ENCODE results near the gene ZSCAN5A. TPM values are rescaled to one million over a fixed set of nuclear protein-coding genes. Genes with fewer than 3 reads are reported as not detected.
"Not testable (repeated sequence)": the region's sequence is repeated elsewhere in the genome, so short reads cannot be mapped to it uniquely, and the experiment has no call there.

ZSCAN5A gene, protein sequence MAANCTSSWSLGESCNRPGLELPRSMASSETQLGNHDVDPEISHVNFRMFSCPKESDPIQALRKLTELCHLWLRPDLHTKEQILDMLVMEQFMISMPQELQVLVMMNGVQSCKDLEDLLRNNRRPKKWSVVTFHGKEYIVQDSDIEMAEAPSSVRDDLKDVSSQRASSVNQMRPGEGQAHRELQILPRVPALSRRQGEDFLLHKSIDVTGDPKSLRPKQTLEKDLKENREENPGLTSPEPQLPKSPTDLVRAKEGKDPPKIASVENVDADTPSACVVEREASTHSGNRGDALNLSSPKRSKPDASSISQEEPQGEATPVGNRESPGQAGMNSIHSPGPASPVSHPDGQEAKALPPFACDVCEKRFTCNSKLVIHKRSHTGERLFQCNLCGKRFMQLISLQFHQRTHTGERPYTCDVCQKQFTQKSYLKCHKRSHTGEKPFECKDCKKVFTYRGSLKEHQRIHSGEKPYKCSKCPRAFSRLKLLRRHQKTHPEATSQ
- 1 to 10 TPM in 5 of 6 donors, not detected in 1; 5.3 to 8.1 (median 7.0) TPM for polyA plus RNA-seq (ENCODE audit: low read depth in 6 of 6)

GRCh38 chr19:56314381-56315076, at the start of gene ZSCAN5A:
Gene ZSCAN5A (minus strand): TSS chr19:56314839. CDS start chr19:56225046, 89,793 bp downstream.
- Mint-ChIP-seq H3K27me3 (no peaks in the 10 kb centered on the region), H3K9me3 (no peaks in the 10 kb centered on the region), H3K4me3 (peak within 1 kb of the TSS; percentile 76 to 98 (median 93)), H3K4me1 (peaks cover 16 to 23% (median 16%) of the 10 kb centered on the region in 3 donors), H3K36me3 (no peaks in the 10 kb centered on the region), H3K27ac (peak within 1 kb of the TSS; percentile 98 to 100 (median 100))
- DNase-seq (peak; percentile 98), ATAC-seq (ENCODE audit: low read depth in 2 of 2) (peak; percentile 79 to 81)

GRCh38 chr19:56360841-56361240, 46.2 kb upstream of the ZSCAN5A start:
- Mint-ChIP-seq H3K27ac (no peak overlapping the region), H3K4me3 (no peak overlapping the region), H3K36me3 (peaks cover 41 to 43% of the 10 kb centered on the region in 2 donors), H3K9me3 (peaks cover 27 to 67% (median 46%) of the 10 kb centered on the region in 7 donors), H3K4me1 (no peaks in the 10 kb centered on the region), H3K27me3 (no peaks in the 10 kb centered on the region)
- ATAC-seq (ENCODE audit: low read depth in 2 of 2), result no peak
- DNase-seq, result no peak

DNA sequence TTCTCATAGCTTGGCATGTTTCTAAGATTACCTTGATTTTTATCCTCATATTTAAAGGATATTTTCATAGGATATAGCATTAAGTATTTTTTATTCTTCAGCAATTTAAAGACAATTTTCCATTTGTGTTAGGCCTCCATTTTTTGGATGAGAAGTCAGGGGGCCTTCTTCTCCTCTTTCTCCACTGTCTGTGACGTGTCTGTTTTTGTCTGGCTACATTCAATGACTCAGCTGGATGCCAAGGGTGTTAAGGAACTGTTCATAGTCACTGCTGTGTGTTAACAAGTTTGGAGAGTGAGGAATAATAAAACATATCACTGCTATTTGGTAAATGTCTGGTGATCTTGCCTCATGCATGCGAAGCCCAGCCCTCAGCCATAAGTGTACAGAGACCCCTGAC, 42.3 kb upstream of the ZSCAN5A start:
- H3K27ac Mint-ChIP-seq, result no peak overlapping the region
- H3K4me1 Mint-ChIP-seq, result no peaks in the 10 kb centered on the region
- no peaks in the 10 kb centered on the region for H3K27me3 Mint-ChIP-seq
- no peak for ATAC-seq (ENCODE audit: low read depth in 2 of 2)
- H3K36me3 Mint-ChIP-seq, result peaks cover 28 to 36% of the 10 kb centered on the region in 2 donors
- H3K4me3 Mint-ChIP-seq, result no peak overlapping the region
- no peak for DNase-seq
- peaks cover 16 to 38% (median 28%) of the 10 kb centered on the region in 7 donors for H3K9me3 Mint-ChIP-seq

DNA sequence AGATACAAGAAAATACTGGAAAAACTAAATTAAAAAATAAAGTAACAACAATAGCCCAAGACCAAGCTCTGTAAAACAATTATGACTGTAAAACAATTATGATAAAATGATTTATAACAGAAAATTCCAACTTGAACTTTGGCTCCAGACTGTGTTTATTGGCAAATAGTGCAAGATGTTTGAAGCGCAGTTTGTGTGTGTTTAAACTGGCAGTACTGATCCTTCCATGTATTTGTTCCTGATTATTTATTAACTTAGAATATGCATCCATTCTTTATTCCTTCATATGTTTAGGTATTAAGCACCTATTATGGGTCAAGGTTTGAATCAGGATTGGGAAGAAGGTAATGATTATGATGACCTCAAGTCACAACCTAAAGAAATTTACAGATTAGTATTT, 40.9 kb upstream of the ZSCAN5A start:
- H3K4me1 Mint-ChIP-seq, result no peaks in the 10 kb centered on the region
- H3K27ac Mint-ChIP-seq, result no peak overlapping the region
- no peak for ATAC-seq (ENCODE audit: low read depth in 2 of 2)
- peaks cover 12 to 26% (median 18%) of the 10 kb centered on the region in 7 donors for H3K9me3 Mint-ChIP-seq
- no peaks in the 10 kb centered on the region for H3K27me3 Mint-ChIP-seq
- peaks cover 20 to 26% of the 10 kb centered on the region in 2 donors for H3K36me3 Mint-ChIP-seq
- H3K4me3 Mint-ChIP-seq, result no peak overlapping the region
- DNase-seq, result no peak

DNA sequence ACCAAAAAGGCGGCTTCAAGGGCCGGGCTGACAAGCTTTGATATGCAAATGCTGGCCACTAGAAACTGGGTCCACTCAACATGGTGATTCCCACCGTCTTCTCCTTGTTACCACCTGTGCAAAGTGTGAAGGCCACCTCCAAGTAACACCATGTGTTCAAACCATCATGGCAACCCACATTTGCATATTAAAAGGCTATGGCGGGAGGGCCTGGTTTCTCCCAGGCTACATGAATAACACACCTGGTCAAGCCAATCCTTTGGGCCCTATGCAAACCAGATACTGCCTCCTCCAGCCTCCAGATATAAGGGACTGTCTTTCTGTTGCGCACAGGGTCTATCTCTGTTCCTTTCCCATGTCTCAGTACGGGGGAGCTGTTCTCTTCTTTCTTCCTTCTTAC, 36.6 kb upstream of the ZSCAN5A start:
- Mint-ChIP-seq H3K4me3 (no peak overlapping the region), H3K27me3 (no peaks in the 10 kb centered on the region), H3K27ac (no peak overlapping the region), H3K9me3 (no peaks in the 10 kb centered on the region), H3K4me1 (peaks cover 0 to 6% (median 0%) of the 10 kb centered on the region in 3 donors), H3K36me3 (no peaks in the 10 kb centered on the region)
- ATAC-seq (ENCODE audit: low read depth in 2 of 2), result no peak
- DNase-seq, result no peak

DNA sequence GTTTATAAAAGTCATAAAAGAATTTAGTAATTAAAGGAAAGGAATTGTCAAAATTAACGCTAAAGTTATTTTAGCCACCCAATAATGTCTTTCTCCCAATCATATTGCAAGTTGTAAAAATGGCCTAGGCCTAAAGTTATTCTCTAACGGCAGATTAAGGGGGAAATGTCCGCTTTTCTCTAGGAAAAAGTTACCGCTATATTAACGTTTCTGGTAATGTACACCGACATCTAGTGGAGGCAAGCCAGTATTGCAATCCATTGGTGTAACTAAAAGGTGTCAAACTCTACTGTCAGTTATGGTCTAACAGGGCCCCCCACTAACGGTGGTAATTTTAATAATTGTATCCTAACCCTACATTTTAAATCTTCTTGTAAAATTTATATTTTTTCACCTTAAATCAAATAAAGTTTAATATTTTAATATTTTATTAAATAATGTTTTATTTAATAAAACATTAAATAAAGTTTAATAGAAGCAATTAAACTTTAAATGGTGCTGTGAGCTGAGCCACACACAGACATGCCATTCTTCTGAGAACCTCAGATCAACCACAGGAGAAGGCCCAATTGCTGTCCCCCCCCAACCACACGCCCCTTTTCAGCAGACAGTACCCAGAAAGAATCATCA, 35.9 kb upstream of the ZSCAN5A start:
- Mint-ChIP-seq H3K4me3 (no peak overlapping the region), H3K36me3 (no peaks in the 10 kb centered on the region), H3K9me3 (no peaks in the 10 kb centered on the region), H3K27me3 (no peaks in the 10 kb centered on the region), H3K4me1 (peaks cover 0 to 6% (median 0%) of the 10 kb centered on the region in 3 donors), H3K27ac (no peak overlapping the region)
- DNase-seq (peak; percentile 43), ATAC-seq (ENCODE audit: low read depth in 2 of 2) (peak; percentile 45 to 47)

DNA sequence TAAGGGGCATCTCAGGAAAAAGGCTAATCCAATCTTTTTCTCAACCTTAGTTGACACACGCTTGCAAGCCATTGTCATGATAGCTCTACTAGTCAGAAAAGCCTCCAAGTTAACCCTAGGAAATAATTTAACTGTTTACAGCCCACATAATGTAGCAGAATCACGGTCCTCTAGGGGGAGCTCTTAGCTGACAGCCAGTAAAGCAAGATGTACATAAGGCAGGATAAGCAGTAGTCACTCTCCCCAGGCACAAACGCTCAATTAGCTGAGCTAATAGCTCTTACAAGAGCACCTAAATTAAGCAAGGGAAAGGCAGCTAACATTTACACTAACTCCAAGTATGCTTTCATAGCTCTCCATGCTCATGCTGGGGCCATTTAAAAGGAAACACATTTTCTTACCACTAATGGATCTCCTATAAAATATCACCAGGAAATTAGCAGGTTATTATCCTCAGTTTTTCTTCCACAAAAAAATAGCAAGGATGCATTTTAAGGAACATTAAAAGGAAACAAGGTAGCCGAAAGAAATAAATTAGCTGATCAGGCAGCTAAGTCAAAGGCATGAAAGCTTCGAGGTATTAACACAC, 33.7 kb upstream of the ZSCAN5A start:
- no peaks in the 10 kb centered on the region for H3K9me3 Mint-ChIP-seq
- peaks cover 0 to 6% (median 0%) of the 10 kb centered on the region in 3 donors for H3K4me1 Mint-ChIP-seq

GRCh38 chr19:56347163-56347778, 32.6 kb upstream of the ZSCAN5A start:
- peaks cover 4 to 13% (median 6%) of the 10 kb centered on the region in 3 donors for H3K27me3 Mint-ChIP-seq
- ATAC-seq (ENCODE audit: low read depth in 2 of 2) (no peak), DNase-seq (no peak)
- H3K27ac Mint-ChIP-seq, result no peak overlapping the region
- H3K4me3 Mint-ChIP-seq, result no peak overlapping the region
- peaks cover 0 to 6% (median 0%) of the 10 kb centered on the region in 3 donors for H3K4me1 Mint-ChIP-seq
- H3K9me3 Mint-ChIP-seq, result peaks cover 0 to 9% (median 7%) of the 10 kb centered on the region in 7 donors
- H3K36me3 Mint-ChIP-seq, result peaks cover 7 to 8% of the 10 kb centered on the region in 2 donors

More for the DNA sequence above, 33.7 kb upstream of the ZSCAN5A start:
- Mint-ChIP-seq H3K4me3 (no peak overlapping the region), H3K36me3 (no peaks in the 10 kb centered on the region), H3K27me3 (peaks cover 0 to 2% (median 0%) of the 10 kb centered on the region in 3 donors), H3K27ac (peak overlapping the region in 1 of 6 donors; percentile 54)
- ATAC-seq (ENCODE audit: low read depth in 2 of 2) (no peak), DNase-seq (no peak)

- no peaks in the 10 kb centered on the region for H3K4me1 Mint-ChIP-seq
- ATAC-seq (ENCODE audit: low read depth in 2 of 2) (no peak), DNase-seq (no peak)
- H3K27ac Mint-ChIP-seq, result no peak overlapping the region
- peaks cover 4 to 26% (median 6%) of the 10 kb centered on the region in 3 donors for H3K27me3 Mint-ChIP-seq
- H3K4me3 Mint-ChIP-seq, result no peak overlapping the region
- H3K9me3 Mint-ChIP-seq, result peaks cover 0 to 22% (median 15%) of the 10 kb centered on the region in 7 donors
- peaks cover 7 to 8% of the 10 kb centered on the region in 2 donors for H3K36me3 Mint-ChIP-seq
Measured at GRCh38 chr19:56341948-56342347, 27.3 kb upstream of the ZSCAN5A start.

DNA sequence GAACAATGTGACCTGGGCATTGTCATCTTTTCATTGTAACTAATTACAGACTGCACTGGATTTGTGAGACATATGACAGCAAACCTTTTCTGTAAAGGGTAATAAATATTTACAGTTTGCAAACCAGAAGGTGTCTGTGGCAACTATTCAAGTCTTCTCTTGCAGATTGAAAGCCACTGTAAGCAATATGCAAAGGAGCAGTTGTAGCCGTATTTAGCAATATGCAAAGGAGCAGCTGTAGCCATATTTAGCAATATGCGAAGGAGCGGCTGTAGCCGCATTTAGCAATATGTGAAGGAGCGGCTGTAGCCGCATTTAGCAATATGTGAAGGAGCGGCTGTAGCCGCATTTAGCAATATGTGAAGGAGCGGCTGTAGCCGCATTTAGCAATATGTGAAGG, 24.4 kb upstream of the ZSCAN5A start:
- H3K4me3 Mint-ChIP-seq; DNase-seq; H3K4me1 Mint-ChIP-seq; H3K27ac Mint-ChIP-seq; ATAC-seq (ENCODE audit: low read depth in 2 of 2); H3K36me3 Mint-ChIP-seq: not testable (repeated sequence)
- peaks cover 4 to 26% (median 6%) of the 10 kb centered on the region in 3 donors for H3K27me3 Mint-ChIP-seq
- peaks cover 0 to 22% (median 15%) of the 10 kb centered on the region in 7 donors for H3K9me3 Mint-ChIP-seq

DNA sequence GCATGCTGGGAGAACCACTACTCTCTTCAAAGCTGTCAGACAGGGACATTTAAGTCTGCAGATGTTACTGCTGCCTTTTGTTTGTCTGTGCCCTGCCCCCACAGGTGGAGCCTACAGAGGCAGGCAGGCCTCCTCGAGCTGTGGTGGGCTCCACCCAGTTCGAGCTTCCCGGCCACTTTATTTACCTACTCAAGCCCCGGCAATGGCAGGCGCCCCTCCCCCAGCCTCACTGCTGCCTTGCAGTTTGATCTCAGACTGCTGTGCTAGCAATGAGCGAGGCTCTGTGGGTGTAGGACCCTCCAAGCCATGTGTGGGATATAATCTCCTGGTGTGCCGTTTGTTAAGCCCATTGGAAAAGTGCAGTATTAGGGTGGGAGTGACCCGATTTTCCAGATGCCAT, 22.4 kb upstream of the ZSCAN5A start:
- ATAC-seq (ENCODE audit: low read depth in 2 of 2); H3K4me1 Mint-ChIP-seq; DNase-seq; H3K4me3 Mint-ChIP-seq; H3K27ac Mint-ChIP-seq; H3K36me3 Mint-ChIP-seq: not testable (repeated sequence)
- peaks cover 0 to 27% (median 7%) of the 10 kb centered on the region in 7 donors for H3K9me3 Mint-ChIP-seq
- H3K27me3 Mint-ChIP-seq, result peaks cover 6 to 18% (median 15%) of the 10 kb centered on the region in 3 donors

DNA sequence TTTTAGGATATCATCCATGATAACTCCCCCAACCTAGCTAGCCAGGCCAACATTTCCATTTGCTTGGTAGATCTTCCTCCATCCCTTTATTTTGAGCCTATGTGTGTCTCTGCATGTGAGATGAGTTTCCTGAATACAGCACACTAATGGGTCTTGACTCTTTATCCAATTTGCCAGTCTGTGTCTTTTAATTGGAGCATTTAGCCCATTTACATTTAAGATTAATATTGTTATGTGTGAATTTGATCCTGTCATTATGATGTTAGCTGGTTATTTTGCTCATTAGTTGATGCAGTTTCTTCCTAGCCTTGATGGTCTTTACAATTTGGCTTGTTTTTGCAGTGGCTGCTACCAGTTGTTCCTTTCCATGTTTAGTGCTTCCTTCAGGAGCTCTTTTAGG, 20.7 kb upstream of the ZSCAN5A start:
- H3K36me3 Mint-ChIP-seq; H3K4me1 Mint-ChIP-seq; ATAC-seq (ENCODE audit: low read depth in 2 of 2); H3K27ac Mint-ChIP-seq; H3K4me3 Mint-ChIP-seq; DNase-seq: not testable (repeated sequence)
- H3K27me3 Mint-ChIP-seq, result peaks cover 9 to 17% (median 14%) of the 10 kb centered on the region in 3 donors
- H3K9me3 Mint-ChIP-seq, result peaks cover 0 to 18% (median 2%) of the 10 kb centered on the region in 7 donors
